HCT116 (cell line): ENCODE results near the gene WSB2. TPM values are rescaled to one million over a fixed set of nuclear protein-coding genes. Genes with fewer than 3 reads are reported as not detected.

ENCODE experiments used
- ATAC-seq: fragments of 200-7000 bp; cut with Tn5 transposase; 2 replicates; pipeline ENCODE4 v1.9.1; 2020; ENCODE audit warnings: mild to moderate bottlenecking, moderate library complexity
- BruUV-seq: library from RNA; stranded (reverse); fragments of 400-500 nt; replicated peaks from 2 replicates; lab custom pipeline; 2021; lab: Mats Ljungman, UMichigan
- CTCF ChIA-PET: fragments of 300-600 bp; sonication (Branson Sonifier 250); formaldehyde crosslinking; loops from one replicate; lab custom pipeline; 2021; ENCODE audit warnings: antibody characterized with exemption; lab: Charles Lee
- POLR2A ChIA-PET: fragments of 300-600, 350-600 bp; sonication (Branson Sonifier 250); formaldehyde crosslinking; loops from one replicate; lab custom pipeline; 2021; ENCODE audit warnings: antibody characterized with exemption; lab: Charles Lee
- RAD21 ChIA-PET, 2 experiments: fragments of 300-600 bp; sonication (Branson Sonifier 250); formaldehyde crosslinking; loops; one replicate each; lab custom pipeline; 2023; ENCODE audit warnings: low total read pairs in 2 of 2; ENCODE audit not compliant: uncharacterized antibody in 2 of 2, unreplicated experiment in 2 of 2, low non-redundant PET in 1 of 2; lab: Charles Lee
- DNase-seq: peaks from one replicate; pipeline ENCODE4 v3.0.0-alpha.2; 2010; ENCODE audit warnings: low read depth, low spot score
- H2AFZ ChIP-seq: fragments of 200-600 bp; shearing (Covaris generic), sonication (generic); 2 replicates; pipeline ENCODE4 v1.6.1; 2017; ENCODE audit warnings: low read depth, mixed run types, mixed read lengths, antibody characterized with exemption, low read length; ENCODE audit not compliant: poor library complexity, severe bottlenecking
- H3K27ac ChIP-seq: 2 replicates; pipeline ENCODE4 v1.5.1; 2012; ENCODE audit warnings: low read depth, low read length
- H3K27me3 ChIP-seq: fragments of 200-600 bp; sonication (generic); 2 replicates; pipeline ENCODE4 v1.6.1; 2016; ENCODE audit warnings: mixed run types, low read length, mixed read lengths; ENCODE audit not compliant: insufficient read depth
- H3K36me3 ChIP-seq, 2 experiments: fragments of 200-500 bp in 1 of 2; fragments of 200-600 bp in 1 of 2; sonication (Bioruptor generic) in 1 of 2; sonication (generic) in 1 of 2; 2 replicates each; pipeline versions ENCODE4 v1.5.1 to v1.6.1; 2014 to 2016; ENCODE audit warnings: low read length in 2 of 2, inconsistent platforms in 1 of 2, mixed read lengths in 1 of 2, mixed run types in 1 of 2; ENCODE audit not compliant: insufficient read depth in 2 of 2, control insufficient read depth in 1 of 2
- H3K4me1 ChIP-seq, 2 experiments: fragments of 200-600 bp in 1 of 2; sonication (generic) in 1 of 2; 2 replicates each; pipeline versions ENCODE4 v1.5.1 to v1.6.1; 2012 to 2017; ENCODE audit warnings: low read length in 2 of 2, inconsistent platforms in 1 of 2, mild to moderate bottlenecking in 1 of 2, mixed read lengths in 1 of 2, mixed run types in 1 of 2, moderate library complexity in 1 of 2; ENCODE audit not compliant: insufficient read depth in 2 of 2, control insufficient read depth in 1 of 2
- H3K4me2 ChIP-seq: fragments of 200-600 bp; sonication (generic); 2 replicates; pipeline ENCODE4 v1.6.1; 2017; ENCODE audit warnings: mixed run types, low read length, mixed read lengths
- H3K4me3 ChIP-seq, 2 experiments: fragments of 200-600 bp in 1 of 2; sonication (generic) in 1 of 2; replicated peaks in 1 of 2; 2 replicates each; pipeline ENCODE4 v1.5.1; 2011 to 2016; ENCODE audit warnings: low read length in 2 of 2, control low read depth in 1 of 2, low read depth in 1 of 2, mild to moderate bottlenecking in 1 of 2, mixed read lengths in 1 of 2, mixed run types in 1 of 2
- H3K79me2 ChIP-seq: fragments of 200-600 bp; sonication (generic); 2 replicates; pipeline ENCODE4 v1.6.1; 2017; ENCODE audit warnings: mild to moderate bottlenecking, mixed run types, low read length, moderate library complexity, mixed read lengths; ENCODE audit not compliant: insufficient read depth
- H3K9ac ChIP-seq: fragments of 200-600 bp; sonication (generic); 2 replicates; pipeline ENCODE4 v1.6.1; 2016; ENCODE audit warnings: low read length, mixed read lengths
- H3K9me2 ChIP-seq: fragments of 200-600 bp; sonication (generic), shearing (Covaris generic); 2 replicates; pipeline ENCODE4 v1.6.1; 2017; ENCODE audit warnings: mixed run types, mild to moderate bottlenecking, moderate library complexity; ENCODE audit not compliant: insufficient read depth
- H3K9me3 ChIP-seq, 2 experiments: fragments of 200-500 bp in 1 of 2; fragments of 200-600 bp in 1 of 2; sonication (Bioruptor generic) in 1 of 2; sonication (generic) in 1 of 2; 2 replicates each; pipeline ENCODE4 v1.6.1; 2014 to 2017; ENCODE audit warnings: low read length in 2 of 2, mixed read lengths in 2 of 2, inconsistent platforms in 1 of 2, low read depth in 1 of 2, mild to moderate bottlenecking in 1 of 2, mixed run types in 1 of 2, moderate library complexity in 1 of 2; ENCODE audit not compliant: control insufficient read depth in 1 of 2, insufficient read depth in 1 of 2
- H4K20me1 ChIP-seq: fragments of 200-600 bp; sonication (generic), shearing (Covaris generic); 2 replicates; pipeline ENCODE4 v1.6.1; 2017; ENCODE audit warnings: mixed run types, mild to moderate bottlenecking, moderate library complexity; ENCODE audit not compliant: insufficient read depth
- ATF3 ChIP-seq: IDR thresholded peaks from 2 replicates; pipeline ENCODE4 v1.6.1; 2012
- CBX3 ChIP-seq: IDR thresholded peaks from 2 replicates; pipeline ENCODE4 v1.6.1; 2012; ENCODE audit warnings: low read depth
- ELF1 ChIP-seq: IDR thresholded peaks from 2 replicates; pipeline ENCODE4 v1.6.1; 2012; ENCODE audit warnings: low read depth, borderline replicate concordance
- EZH2 ChIP-seq: fragments of 200-600 bp; sonication (generic); IDR thresholded peaks from 2 replicates; pipeline ENCODE4 v1.6.1; 2017; ENCODE audit warnings: antibody characterized with exemption, mixed run types
- EZH2phosphoT487 ChIP-seq: fragments of 200-600 bp; IDR thresholded peaks from 2 replicates; pipeline ENCODE4 v1.6.1; 2018; ENCODE audit warnings: antibody characterized with exemption, borderline replicate concordance
- FOSL1 ChIP-seq: IDR thresholded peaks from 2 replicates; pipeline ENCODE4 v1.6.1; 2012; ENCODE audit warnings: low read depth
- JUND ChIP-seq: IDR thresholded peaks from 2 replicates; pipeline ENCODE4 v1.6.1; 2012
- RAD21 ChIP-seq: IDR thresholded peaks from 2 replicates; pipeline ENCODE4 v1.6.1; 2012; ENCODE audit warnings: low read depth, mild to moderate bottlenecking
- SRF ChIP-seq: IDR thresholded peaks from 2 replicates; pipeline ENCODE4 v1.6.1; 2012; ENCODE audit warnings: low read depth
- YY1 ChIP-seq: IDR thresholded peaks from 2 replicates; pipeline ENCODE4 v1.6.1; 2011; ENCODE audit warnings: low read length, low read depth, moderate library complexity, mild to moderate bottlenecking; ENCODE audit not compliant: insufficient replicate concordance; ENCODE audit errors: extremely low read depth
- ZBTB33 ChIP-seq: IDR thresholded peaks from 2 replicates; pipeline ENCODE4 v1.6.1; 2011; ENCODE audit warnings: mild to moderate bottlenecking, low read length, moderate library complexity; ENCODE audit not compliant: insufficient replicate concordance; ENCODE audit errors: extremely low read depth
- ZNF274 ChIP-seq: fragments of 200-500 bp; sonication (Bioruptor generic); IDR thresholded peaks from 2 replicates; pipeline ENCODE4 v1.6.1; 2014; ENCODE audit warnings: mild to moderate bottlenecking, low read depth, low read length, inconsistent platforms
- intact Hi-C: fragments of 100-400 bp; cut with micrococcal nuclease; formaldehyde crosslinking; loops from 2 replicates; pipeline ENCODE4 v1.10.0; 2022
- total RNA-seq: library from RNA; stranded (reverse); gene quantifications from one replicate; pipeline ENCODE4 v1.2.1, GENCODE V29; 2021; ENCODE audit not compliant: unreplicated experiment
- TF ChIP-seq, protein P1 (sequence below): IDR thresholded peaks from 2 replicates; pipeline ENCODE4 v1.6.1; 2012
- TF ChIP-seq, protein P2 (sequence below), 3 experiments: fragments of 200-600 bp in 1 of 3; sonication (generic) in 1 of 3; IDR thresholded peaks in 2 of 3; conservative IDR thresholded peaks in 1 of 3; 2 replicates each; pipeline ENCODE4 v1.5.1; 2012 to 2017; ENCODE audit warnings: low read depth in 2 of 3, low read length in 2 of 3, antibody characterized with exemption in 1 of 3, borderline replicate concordance in 1 of 3, control low read depth in 1 of 3, mild to moderate bottlenecking in 1 of 3, mixed read lengths in 1 of 3, mixed run types in 1 of 3, moderate library complexity in 1 of 3; ENCODE audit not compliant: insufficient read depth in 1 of 3

Gene WSB2
- total RNA-seq, 1 experiment from 2014 or later: 97.0 TPM

- TF ChIP-seq EZH2phosphoT487: no peak
- no peak for TF ChIP-seq SRF
Measured at GRCh38 chr12:118015944-118016343, 45.0 kb downstream of the WSB2 start (continued).

GRCh38 chr12:118015306-118015705 lies 45.7 kb downstream of the WSB2 start:
- H3K9me3 ChIP-seq: no peaks in the 10 kb centered on the region
- TF ChIP-seq CBX3 (no peak), ATF3 (no peak), RAD21 (no peak)
- TF ChIP-seq, all 23 proteins: peak for 0
- ATAC-seq (no peak), DNase-seq (no peak)
- intact Hi-C loops: no loop called here
- H3K9ac ChIP-seq: no peak overlapping the region
- no peaks in the 10 kb centered on the region for H3K27me3 ChIP-seq
- H3K4me3 ChIP-seq: no peak overlapping the region
- CTCF ChIA-PET: no interaction called here
- H3K36me3 ChIP-seq: peaks cover 13 to 24% of the 10 kb centered on the region in 2 experiments; a peak in 3 of 4 replicates
- no peak overlapping the region for H3K4me2 ChIP-seq
- H2AFZ ChIP-seq: no peak overlapping the region
- RAD21 ChIA-PET: no interaction called here
- H4K20me1 ChIP-seq: no peaks in the 10 kb centered on the region
- H3K27ac ChIP-seq: no peak overlapping the region
- no TSS peak for BruUV-seq
- H3K79me2 ChIP-seq: peaks cover 37% of the 10 kb centered on the region
- peaks cover 11 to 24% of the 10 kb centered on the region in 2 experiments; a peak in 3 of 4 replicates for H3K4me1 ChIP-seq
- no peaks in the 10 kb centered on the region for H3K9me2 ChIP-seq
- POLR2A ChIA-PET: no interaction called here

DNA sequence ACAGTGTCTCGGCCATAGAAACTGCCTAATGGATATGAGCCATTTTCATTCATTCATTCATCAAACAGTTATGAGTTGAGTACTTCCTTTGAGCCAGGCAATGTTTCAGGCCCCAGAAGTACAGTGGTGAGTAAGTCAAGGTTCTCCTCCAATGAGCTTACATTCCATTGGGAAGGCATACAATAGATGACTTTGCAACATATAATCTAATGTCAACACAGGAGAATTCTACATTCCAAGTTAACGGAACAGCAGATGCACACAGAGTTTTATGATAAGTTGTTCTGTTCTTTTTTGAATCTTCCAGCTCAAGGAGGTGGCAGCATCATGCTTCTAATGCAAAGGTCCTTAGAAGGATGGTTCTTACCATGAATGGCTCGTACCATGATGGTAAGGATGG lies 47.7 kb downstream of the WSB2 start:
- intact Hi-C loops: no loop called here
- Histone ChIP-seq H3K4me1 (peaks cover 11 to 23% of the 10 kb centered on the region in 2 experiments; a peak in 3 of 4 replicates), H2AFZ (no peak overlapping the region), H3K4me3 (no peak overlapping the region), H3K9me3 (no peaks in the 10 kb centered on the region), H3K27me3 (no peaks in the 10 kb centered on the region), H4K20me1 (no peaks in the 10 kb centered on the region), H3K9me2 (no peaks in the 10 kb centered on the region), H3K4me2 (no peak overlapping the region), H3K27ac (no peak overlapping the region), H3K36me3 (peaks cover 0 to 6% of the 10 kb centered on the region in 2 experiments; a peak in 2 of 4 replicates), H3K9ac (no peak overlapping the region), H3K79me2 (peaks cover 17% of the 10 kb centered on the region)
- ATAC-seq (no peak), DNase-seq (no peak)
- ChIA-PET POLR2A (no interaction called here), CTCF (no interaction called here), RAD21 (no interaction called here)
- TF ChIP-seq JUND (no peak), YY1 (no peak), EZH2 (no peak), ZNF274 (no peak), ZBTB33 (no peak), SRF (no peak), FOSL1 (no peak), CBX3 (no peak), ELF1 (no peak)
- TF ChIP-seq, protein P1, sequence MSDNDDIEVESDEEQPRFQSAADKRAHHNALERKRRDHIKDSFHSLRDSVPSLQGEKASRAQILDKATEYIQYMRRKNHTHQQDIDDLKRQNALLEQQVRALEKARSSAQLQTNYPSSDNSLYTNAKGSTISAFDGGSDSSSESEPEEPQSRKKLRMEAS: no peak
- TF ChIP-seq, protein P2, sequence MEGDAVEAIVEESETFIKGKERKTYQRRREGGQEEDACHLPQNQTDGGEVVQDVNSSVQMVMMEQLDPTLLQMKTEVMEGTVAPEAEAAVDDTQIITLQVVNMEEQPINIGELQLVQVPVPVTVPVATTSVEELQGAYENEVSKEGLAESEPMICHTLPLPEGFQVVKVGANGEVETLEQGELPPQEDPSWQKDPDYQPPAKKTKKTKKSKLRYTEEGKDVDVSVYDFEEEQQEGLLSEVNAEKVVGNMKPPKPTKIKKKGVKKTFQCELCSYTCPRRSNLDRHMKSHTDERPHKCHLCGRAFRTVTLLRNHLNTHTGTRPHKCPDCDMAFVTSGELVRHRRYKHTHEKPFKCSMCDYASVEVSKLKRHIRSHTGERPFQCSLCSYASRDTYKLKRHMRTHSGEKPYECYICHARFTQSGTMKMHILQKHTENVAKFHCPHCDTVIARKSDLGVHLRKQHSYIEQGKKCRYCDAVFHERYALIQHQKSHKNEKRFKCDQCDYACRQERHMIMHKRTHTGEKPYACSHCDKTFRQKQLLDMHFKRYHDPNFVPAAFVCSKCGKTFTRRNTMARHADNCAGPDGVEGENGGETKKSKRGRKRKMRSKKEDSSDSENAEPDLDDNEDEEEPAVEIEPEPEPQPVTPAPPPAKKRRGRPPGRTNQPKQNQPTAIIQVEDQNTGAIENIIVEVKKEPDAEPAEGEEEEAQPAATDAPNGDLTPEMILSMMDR (IDR thresholded peaks at IDR 0.05 in 2 of 3, conservative IDR thresholded peaks at IDR 0.05 in 1 of 3; ENCODE audit: borderline replicate concordance in 1 of 3, insufficient read depth in 1 of 3, low read depth in 2 of 3, low read length in 2 of 3): no peak
- BruUV-seq: no TSS peak
